Aorta (tissue), 5 donors: ENCODE data around the gene BHLHE23. TPM values are rescaled to one million over a fixed set of nuclear protein-coding genes. Genes with fewer than 3 reads are reported as not detected.

Experiments
- ATAC-seq: fragments of 200-7000 bp; cut with Tn5 transposase; one replicate; pipeline ENCODE4 v1.9.1; 2022; ENCODE audit warnings: moderate library complexity; ENCODE audit not compliant: low FRiP score
- DNase-seq, 2 donors: peaks; one replicate each; pipeline ENCODE4 v3.0.0-alpha.2; 2020
- H3K27ac ChIP-seq, 2 donors: one replicate each; pipeline ENCODE4 v1.5.1; 2013; ENCODE audit warnings: low read length in 2 of 2, mild to moderate bottlenecking in 2 of 2, moderate library complexity in 2 of 2, control low read depth in 1 of 2, inconsistent platforms in 1 of 2, low read depth in 1 of 2
- H3K27me3 ChIP-seq, 2 donors: one replicate each; pipeline ENCODE4 v1.6.1; 2013; ENCODE audit warnings: control low read depth in 1 of 2, low read length in 1 of 2, mild to moderate bottlenecking in 1 of 2, moderate library complexity in 1 of 2; ENCODE audit not compliant: insufficient read depth in 2 of 2, control insufficient read depth in 1 of 2
- H3K36me3 ChIP-seq, 2 donors: one replicate each; pipeline ENCODE4 v1.6.1; 2013; ENCODE audit warnings: control low read depth in 1 of 2, low read length in 1 of 2, mild to moderate bottlenecking in 1 of 2; ENCODE audit not compliant: insufficient read depth in 2 of 2, control insufficient read depth in 1 of 2
- H3K4me1 ChIP-seq, 2 donors: one replicate each; pipeline ENCODE4 v1.6.1; 2013; ENCODE audit warnings: low read length in 2 of 2, control low read depth in 1 of 2, mild to moderate bottlenecking in 1 of 2, moderate library complexity in 1 of 2; ENCODE audit not compliant: insufficient read depth in 2 of 2, control insufficient read depth in 1 of 2
- H3K4me3 ChIP-seq, 2 donors: one replicate each; pipeline ENCODE4 v1.5.1; 2013; ENCODE audit warnings: low read length in 2 of 2, control low read depth in 1 of 2, mild to moderate bottlenecking in 1 of 2
- H3K9me3 ChIP-seq: one replicate; pipeline ENCODE4 v1.6.1; 2013; ENCODE audit warnings: mild to moderate bottlenecking, low read length; ENCODE audit not compliant: control insufficient read depth
- WGBS, 2 donors: extraction: QIAGEN DNeasy Blood & Tissue Kit; methylation state at CpG; one replicate each; pipeline ENCODE4 v1.1.7; 2013; 5-methylcytosine and 5-hydroxymethylcytosine counted together
- intact Hi-C, 2 donors: fragments of 100-400 bp; cut with DNase I; formaldehyde crosslinking; loops; one replicate each; pipeline versions ENCODE4 v1.14.2 to v1.15.0; 2022
- polyA plus RNA-seq, 2 donors: library from polyadenylated mRNA; stranded (reverse); fragments of 200-250 nt; gene quantifications; one replicate each; pipeline ENCODE4 v1.2.3, GENCODE V29; 2013
- total RNA-seq, 2 donors: library from RNA; stranded (reverse); fragmentation: NEBNext Ultra II Directional; extraction: Animal tissue kit (Norgen Biotek cat#: 25700); gene quantifications; one replicate each; pipeline ENCODE4 v1.2.1, GENCODE V29; 2021
- donor health status: healthy with polysubstance abuse.
- donor health status: Bipolar disorder and iron deficiency.
- donor health status: DM: no; HTN: no; CAD: no.
- donor health status: DM: no; HTN: no; CAD: no.
- donor health status: DM: yes; HTN: yes; CAD: no.

The BHLHE23 gene
- total and polyA plus RNA-seq, 4 donors = not detected

- ATAC-seq = no peak
- intact Hi-C loops = no loop called here
- DNase-seq = no peak
These were observed 35.4 kb downstream of the BHLHE23 start for GRCh38 chr20:62971211-62971949.

GRCh38 chr20:62970307-62971210 lies 36.2 kb downstream of the BHLHE23 start:
- Histone ChIP-seq H3K4me1 (no peaks in the 10 kb centered on the region), H3K4me3 (no peak overlapping the region), H3K27ac (no peak overlapping the region), H3K36me3 (no peaks in the 10 kb centered on the region), H3K27me3 (no peaks in the 10 kb centered on the region), H3K9me3 (no peaks in the 10 kb centered on the region)
- no peak for ATAC-seq
- no peak for DNase-seq
- WGBS, 2 donors = 33 to 45% methylated on average over 33 of the region's 33 CpGs
- intact Hi-C loops = no loop called here

More at GRCh38 chr20:62971211-62971949, 35.4 kb downstream of the BHLHE23 start:
- Histone ChIP-seq H3K4me1 (no peaks in the 10 kb centered on the region), H3K36me3 (no peaks in the 10 kb centered on the region), H3K4me3 (no peak overlapping the region), H3K27me3 (no peaks in the 10 kb centered on the region), H3K27ac (no peak overlapping the region), H3K9me3 (no peaks in the 10 kb centered on the region)
- WGBS, 2 donors = 60 to 71% methylated on average over 10 of the region's 10 CpGs

GRCh38 chr20:62969939-62970306 lies 36.8 kb downstream of the BHLHE23 start:
- no peaks in the 10 kb centered on the region for H3K27me3 ChIP-seq
- H3K36me3 ChIP-seq = no peaks in the 10 kb centered on the region
- no peak overlapping the region for H3K27ac ChIP-seq
- WGBS, 2 donors = 65 to 74% methylated on average over 8 of the region's 8 CpGs
- intact Hi-C loops = no loop called here
- DNase-seq (no peak), ATAC-seq (no peak)
- no peaks in the 10 kb centered on the region for H3K4me1 ChIP-seq
- no peak overlapping the region for H3K4me3 ChIP-seq
- no peaks in the 10 kb centered on the region for H3K9me3 ChIP-seq

GRCh38 chr20:62969179-62969760 lies 37.5 kb downstream of the BHLHE23 start:
- no peaks in the 10 kb centered on the region for H3K27me3 ChIP-seq

GRCh38 chr20:62968378-62969178 lies 38.2 kb downstream of the BHLHE23 start:
- Histone ChIP-seq H3K36me3 (no peaks in the 10 kb centered on the region), H3K27me3 (no peaks in the 10 kb centered on the region), H3K4me1 (no peaks in the 10 kb centered on the region), H3K27ac (no peak overlapping the region), H3K9me3 (no peaks in the 10 kb centered on the region), H3K4me3 (no peak overlapping the region)
- no peak for ATAC-seq
- intact Hi-C loops = no loop called here
- WGBS, 2 donors = 72 to 77% methylated on average over 21 of the region's 21 CpGs
- DNase-seq = no peak

More at GRCh38 chr20:62969179-62969760, 37.5 kb downstream of the BHLHE23 start:
- WGBS, 2 donors = 37 to 41% methylated on average over 16 of the region's 16 CpGs
- Histone ChIP-seq H3K36me3 (no peaks in the 10 kb centered on the region), H3K4me3 (no peak overlapping the region), H3K27ac (no peak overlapping the region), H3K9me3 (no peaks in the 10 kb centered on the region), H3K4me1 (no peaks in the 10 kb centered on the region)
- intact Hi-C loops = no loop called here
- no peak for ATAC-seq
- no peak for DNase-seq

- ATAC-seq = no peak
- no peaks in the 10 kb centered on the region for H3K4me1 ChIP-seq
- WGBS, 2 donors = 90 to 97% methylated on average over 27 of the region's 27 CpGs
- intact Hi-C loops = no loop called here
- peaks cover 0 to 2% of the 10 kb centered on the region in 2 donors for H3K36me3 ChIP-seq
- H3K9me3 ChIP-seq = no peaks in the 10 kb centered on the region
- no peak for DNase-seq
- H3K27ac ChIP-seq = no peak overlapping the region
- H3K4me3 ChIP-seq = no peak overlapping the region
- no peaks in the 10 kb centered on the region for H3K27me3 ChIP-seq
These were observed 39.0 kb downstream of the BHLHE23 start for GRCh38 chr20:62967628-62968351.

- no peaks in the 10 kb centered on the region for H3K27me3 ChIP-seq
- no peak for ATAC-seq
- no peak for DNase-seq
- WGBS, 2 donors = 94 to 98% methylated on average over 6 of the region's 6 CpGs
- no peak overlapping the region for H3K27ac ChIP-seq
- H3K4me3 ChIP-seq = no peak overlapping the region
- H3K36me3 ChIP-seq = peaks cover 0 to 2% of the 10 kb centered on the region in 2 donors
- no peaks in the 10 kb centered on the region for H3K9me3 ChIP-seq
- intact Hi-C loops = no loop called here
- no peaks in the 10 kb centered on the region for H3K4me1 ChIP-seq
These were observed 39.6 kb downstream of the BHLHE23 start for GRCh38 chr20:62967149-62967501.
